Measurements from ENCODE around the gene GRAMD2A.
A peak's percentile ranks its signal among the peaks of the same experiment; 100 is the strongest.

GRAMD2A gene

DNA sequence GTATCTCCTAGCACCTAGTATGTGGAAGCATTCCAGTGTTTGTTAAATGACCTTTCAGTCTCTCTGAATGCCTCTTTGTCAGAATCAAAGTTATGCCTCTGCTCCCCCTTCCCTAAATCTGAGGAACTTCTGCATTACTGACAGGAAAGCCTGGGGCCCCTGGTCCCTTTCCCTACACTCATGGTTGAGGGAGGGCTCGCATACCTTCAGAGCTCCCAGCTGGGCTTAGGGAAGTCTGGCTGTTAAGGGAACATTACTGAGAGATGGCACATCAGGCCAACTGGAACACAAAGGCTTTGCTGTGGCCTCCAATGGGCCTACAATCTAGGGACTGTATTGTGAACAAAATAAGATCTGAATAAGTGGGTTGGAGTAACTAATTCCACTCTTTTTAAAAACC, 23.1 kb upstream of the GRAMD2A start:
- DNase-seq: no peak

DNA sequence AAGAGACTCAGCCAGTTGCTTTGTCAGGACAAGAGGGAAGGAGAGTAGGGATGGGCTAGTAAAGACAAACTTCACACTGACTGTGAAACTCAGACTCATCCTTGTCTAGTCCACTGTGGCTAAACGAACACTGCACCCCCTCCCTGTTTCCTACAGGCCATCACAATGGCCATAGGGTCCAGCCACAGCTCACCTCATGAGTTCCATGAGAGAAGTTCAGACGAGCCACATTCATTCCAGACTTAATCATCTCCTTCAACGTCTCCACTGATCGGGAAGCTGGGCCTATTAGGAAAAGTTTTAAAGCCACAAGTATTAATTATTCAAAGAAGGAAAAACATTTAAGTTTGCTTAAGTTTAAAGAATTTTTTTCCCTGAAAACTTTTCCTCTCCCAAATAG, 19.6 kb upstream of the GRAMD2A start:
- DNase-seq: no peak

DNA sequence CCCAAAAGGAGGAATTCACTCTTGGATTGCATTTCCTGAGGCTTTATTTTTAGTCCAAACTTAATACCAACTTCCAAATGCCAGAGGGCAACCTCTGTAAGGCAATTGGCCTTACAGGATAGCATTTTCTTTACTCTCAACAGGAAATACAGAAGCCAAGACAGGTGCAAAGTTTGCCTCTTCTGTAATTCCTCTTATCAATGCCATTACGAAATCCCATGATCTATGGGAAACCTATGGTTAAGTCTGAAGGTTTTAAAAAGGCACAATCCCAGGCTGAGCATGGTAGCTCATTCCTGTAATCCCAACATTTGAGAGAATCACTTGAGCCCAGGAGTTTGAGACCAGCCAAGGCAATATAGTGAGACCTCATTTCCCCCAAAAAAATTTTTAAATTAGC, 18.5 kb upstream of the GRAMD2A start:
- no peak for DNase-seq

DNA sequence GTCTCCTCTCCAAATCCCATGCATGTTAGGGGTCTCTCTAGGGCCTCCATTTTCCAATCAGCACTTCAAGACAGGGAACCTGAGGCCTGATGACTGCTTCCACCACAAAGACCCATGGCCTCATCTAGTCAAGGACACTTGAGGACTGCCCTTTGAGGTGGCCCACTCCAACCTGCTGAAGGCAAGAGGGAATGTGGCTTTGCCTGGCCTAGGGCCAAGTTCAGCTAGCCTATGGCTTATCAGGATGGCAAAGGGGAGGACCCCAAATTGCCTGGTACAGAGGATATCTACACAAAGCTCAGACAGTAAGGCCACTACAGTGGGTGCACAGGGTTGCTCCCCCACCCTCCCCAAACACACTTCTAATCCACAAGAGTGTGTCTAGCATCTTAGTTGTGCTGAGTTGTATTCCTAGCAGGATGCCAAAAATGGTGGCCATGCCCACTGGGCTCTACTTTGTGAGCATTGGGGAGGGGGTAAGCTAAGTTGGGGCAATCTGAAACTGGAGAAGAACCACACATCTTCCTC, 10.0 kb upstream of the GRAMD2A start:
- DNase-seq: no peak

DNA sequence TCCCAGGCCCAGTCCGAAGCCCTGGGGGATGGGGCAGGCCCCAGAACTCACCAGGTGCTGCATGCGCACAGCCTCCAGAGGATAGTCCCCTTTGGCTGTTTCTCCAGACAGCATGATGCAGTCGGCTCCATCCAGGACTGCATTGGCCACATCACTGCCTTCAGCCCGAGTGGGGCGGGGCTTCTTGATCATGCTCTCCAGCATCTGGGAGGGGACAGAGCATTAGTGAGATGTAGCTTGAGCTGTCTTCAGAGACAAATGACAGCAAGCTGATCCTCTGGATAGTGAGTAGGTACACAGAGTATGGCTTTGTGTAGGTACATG, 9.1 kb upstream of the GRAMD2A start:
- DNase-seq: no peak

DNA sequence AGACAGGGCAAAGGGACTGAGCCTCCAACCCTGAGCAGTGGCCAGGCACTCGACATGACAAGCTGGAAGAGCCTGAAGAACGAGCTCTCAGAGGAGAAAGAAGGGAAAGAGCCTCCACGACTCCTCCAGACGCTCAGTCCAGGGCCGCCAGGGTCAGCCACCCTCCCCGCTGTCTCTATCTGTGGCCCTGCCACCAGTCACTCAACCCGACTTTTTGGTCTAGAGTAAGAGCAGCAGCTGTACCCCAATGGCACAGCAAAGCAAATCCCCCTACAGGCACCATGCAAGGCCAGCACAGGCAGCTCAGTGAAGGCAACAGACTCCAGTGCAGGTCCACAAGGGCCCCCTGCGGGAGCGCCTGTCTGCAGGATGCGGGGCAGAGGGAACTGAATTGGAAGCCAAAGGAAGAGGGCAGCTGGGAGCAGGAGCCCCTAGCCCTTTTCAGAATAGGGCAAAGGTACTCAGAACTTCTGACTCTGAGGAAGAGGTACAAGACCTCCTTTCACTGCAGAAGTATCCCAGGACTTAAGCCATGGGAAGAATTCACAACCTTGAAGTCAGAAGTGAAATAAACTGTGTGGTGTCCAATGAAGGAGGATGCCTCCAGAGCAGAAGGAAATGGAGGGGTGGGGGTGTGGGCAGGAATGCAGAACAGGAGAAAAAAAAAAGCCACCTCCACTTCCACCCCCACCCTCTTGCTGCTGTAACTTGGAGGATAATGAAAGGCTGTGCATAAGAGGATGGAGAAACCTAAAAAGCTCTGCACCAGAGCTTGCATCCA, 8.5 kb upstream of the GRAMD2A start:
- DNase-seq: no peak

DNA sequence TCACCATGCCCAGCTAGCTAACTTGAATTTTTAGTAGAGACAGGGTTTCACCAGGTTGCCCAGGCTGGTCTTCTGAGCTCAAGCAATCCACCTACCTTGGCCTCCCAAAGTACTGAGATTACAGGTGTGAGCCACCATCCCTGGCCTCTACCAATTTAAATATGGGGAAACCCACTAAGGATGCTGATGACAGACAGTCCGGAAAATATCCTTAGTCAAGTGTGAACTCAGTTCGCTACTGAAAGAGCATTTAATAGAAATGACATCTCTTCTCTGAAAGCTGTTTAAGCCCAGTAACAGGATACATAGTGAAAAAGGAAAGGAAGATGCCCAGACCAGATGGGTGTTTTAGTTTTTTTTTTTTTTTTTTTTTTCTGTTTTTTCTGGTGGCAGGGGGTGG, 7.7 kb upstream of the GRAMD2A start:
- no peak for DNase-seq

DNA sequence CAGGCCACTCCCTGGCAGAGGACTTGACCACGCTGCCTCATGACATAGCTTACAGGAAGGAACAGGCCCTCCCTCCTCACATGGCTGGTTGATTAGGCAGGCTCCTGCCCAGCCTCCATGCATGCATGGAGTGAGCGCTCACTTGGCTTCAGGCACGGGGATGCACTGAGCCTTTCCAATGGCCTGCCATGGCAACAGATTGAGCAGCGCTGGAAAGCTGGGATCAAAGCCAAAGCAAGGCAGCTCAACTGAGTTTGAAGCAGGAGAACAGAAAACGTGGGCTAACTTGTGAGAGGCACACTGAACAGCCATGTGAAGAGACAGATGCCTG, 5.9 kb upstream of the GRAMD2A start:
- peak; percentile 17 to 97 (median 87) for DNase-seq

DNA sequence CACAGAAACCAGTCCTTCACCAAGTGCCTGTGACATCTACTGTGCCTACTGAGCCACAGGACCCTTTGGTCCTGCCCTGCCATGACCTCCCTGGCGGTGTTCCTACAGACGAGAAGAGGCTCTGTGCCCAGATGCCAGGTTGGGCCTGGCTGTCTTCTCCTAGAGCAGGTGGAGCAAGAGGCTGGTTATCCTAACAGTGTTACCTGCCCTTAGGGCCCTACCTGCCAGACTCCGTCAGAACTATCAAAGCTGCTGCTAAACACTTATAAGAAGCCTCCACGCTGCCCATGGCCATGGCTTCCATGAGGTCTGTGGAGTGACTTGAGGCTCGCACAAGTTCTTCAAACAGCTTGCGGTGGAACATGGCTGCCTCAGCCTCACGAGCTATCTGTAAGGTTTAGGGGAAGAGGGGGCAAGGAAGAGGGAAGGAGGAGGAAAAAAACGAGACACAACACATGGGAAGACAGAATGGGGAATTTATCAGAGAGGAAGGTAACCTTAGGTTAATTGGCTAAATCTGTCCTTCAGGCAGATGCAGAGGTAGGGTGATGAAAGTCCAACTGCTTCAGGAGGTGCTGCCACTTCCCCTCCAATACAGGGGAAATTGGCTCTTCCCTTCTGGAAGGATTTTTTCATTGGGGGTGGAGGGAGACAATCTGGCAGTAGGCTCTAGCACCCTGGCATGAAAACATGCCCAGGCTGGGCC, 5.4 kb upstream of the GRAMD2A start:
- no peak for DNase-seq

DNA sequence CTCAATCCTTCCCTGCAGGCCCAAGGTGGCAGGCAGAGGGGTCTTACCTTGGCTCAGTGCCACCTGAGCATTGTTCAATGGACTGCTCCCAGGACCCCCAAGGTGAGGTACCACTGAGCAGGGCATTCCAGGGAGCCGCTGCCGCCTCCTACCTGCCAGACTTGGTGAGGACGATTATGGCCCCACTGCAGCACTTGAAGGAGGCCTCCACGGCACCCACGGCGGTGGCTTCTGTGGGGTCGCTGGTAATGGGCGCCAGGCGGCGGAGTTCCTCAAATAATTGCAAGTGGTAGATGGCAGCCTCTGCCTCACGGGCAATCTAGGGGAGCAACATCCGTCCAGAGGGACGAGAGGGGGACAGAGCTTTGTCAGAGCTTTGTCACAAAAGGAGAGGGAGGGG, 4.7 kb upstream of the GRAMD2A start:
- DNase-seq: no peak

DNA sequence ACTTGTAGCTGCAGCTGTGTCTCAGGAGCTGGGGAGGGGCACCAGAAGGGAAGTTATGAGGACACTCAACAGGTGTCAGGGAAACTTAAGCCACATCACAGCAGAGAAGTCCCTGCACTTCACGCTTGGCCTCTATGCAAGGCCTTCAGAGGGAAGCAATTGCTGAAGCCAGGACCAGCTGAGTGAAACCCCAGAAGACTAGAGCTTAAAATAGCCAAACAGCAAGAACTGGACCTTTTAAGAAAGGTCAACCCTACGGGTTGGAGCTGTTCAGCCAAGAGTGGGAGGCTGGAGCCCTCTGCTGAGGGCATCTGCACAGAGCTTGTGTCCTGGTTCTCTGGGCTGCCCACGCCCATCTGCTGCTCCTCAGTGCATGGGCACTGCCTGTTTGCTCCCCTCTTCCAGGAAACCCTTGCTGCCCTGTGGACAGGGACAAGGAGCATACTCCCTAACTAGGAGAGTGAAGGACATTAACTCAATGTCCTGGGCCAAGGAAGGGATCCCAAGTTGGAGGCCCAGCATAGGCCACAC, 3.9 kb upstream of the GRAMD2A start:
- DNase-seq: peak in 7 of 58 donors; percentile 13 to 41 (median 23)

DNA sequence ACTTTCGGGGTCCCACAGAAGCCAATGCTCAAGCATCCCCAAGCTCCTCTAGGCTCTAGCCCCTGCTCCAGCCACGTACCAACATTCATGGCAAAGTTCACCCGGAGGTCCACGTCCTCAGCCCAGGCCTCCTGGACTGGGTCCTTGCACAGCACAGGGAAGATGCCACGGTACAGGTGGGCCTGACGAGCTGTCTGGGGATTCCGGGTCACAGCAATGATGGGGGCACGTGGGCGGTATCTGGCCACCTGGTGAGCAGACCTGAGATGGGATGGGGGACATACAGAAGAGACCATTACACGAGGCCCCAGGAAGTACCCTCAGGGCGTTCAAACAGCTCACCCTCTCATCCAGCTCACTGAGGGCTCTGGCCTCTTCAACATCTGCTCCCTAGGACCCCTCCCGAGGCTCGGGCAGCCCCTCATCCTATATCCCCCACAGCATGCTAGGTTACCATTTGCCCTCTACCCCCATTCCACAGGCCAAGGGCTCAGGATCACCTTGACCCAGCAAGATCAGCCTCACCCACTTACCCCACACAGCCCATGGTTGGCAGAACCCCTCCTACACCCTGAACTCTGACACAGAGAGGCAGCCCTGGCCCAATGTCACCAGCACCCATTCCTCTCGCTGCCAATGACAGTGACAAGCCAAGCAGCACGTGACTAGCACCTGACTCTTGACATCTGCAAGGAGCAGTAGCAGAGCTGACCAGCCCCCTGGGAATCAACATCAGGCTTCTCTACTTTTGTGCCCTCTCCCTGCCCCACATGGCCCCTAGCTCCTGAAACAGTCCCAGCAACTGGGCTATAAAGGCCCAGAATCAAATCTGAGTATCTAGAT, 3.0 kb upstream of the GRAMD2A start:
- DNase-seq: no peak

DNA sequence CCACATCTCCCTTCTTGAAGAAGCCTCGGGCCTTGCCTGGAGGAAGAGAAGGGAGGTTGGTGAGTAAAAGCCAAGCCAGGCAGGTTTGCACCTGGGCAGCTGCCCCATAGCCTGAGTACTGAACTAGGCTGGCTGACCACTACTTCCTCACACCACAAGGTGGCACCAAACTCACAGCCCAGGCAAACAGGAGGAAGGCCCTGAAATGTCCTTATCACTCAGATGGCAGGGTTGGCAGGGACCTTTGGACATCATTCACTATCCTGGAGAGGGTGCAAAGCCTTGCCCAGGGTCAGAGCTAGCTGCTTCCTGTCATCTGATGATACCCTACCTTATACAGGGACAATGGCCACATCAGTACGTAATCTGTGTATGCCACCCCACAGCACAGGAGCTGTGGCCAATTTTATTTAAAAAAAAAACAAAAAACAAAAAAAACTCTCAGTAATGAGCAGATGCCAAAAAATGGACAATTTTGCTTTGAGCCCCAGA, 2.2 kb upstream of the GRAMD2A start:
- DNase-seq: peak in 50 of 58 donors; percentile 20 to 78 (median 48)

DNA sequence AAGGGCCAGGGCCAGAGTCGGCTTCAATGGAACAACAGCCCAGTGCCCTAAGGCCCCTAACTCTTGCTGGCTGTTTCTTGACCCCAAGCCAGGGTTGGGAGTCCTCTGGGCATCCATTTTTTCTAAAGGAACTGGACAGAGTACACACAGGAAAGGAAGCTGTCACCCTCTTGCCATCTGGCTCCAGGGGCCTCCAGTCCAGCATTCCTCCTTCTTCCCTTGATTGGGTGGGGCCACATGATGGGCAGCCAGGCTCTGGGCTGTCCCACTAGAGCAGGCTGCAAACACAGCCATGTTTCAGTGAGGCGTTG, 1.6 kb upstream of the GRAMD2A start:
- no peak for DNase-seq

DNA sequence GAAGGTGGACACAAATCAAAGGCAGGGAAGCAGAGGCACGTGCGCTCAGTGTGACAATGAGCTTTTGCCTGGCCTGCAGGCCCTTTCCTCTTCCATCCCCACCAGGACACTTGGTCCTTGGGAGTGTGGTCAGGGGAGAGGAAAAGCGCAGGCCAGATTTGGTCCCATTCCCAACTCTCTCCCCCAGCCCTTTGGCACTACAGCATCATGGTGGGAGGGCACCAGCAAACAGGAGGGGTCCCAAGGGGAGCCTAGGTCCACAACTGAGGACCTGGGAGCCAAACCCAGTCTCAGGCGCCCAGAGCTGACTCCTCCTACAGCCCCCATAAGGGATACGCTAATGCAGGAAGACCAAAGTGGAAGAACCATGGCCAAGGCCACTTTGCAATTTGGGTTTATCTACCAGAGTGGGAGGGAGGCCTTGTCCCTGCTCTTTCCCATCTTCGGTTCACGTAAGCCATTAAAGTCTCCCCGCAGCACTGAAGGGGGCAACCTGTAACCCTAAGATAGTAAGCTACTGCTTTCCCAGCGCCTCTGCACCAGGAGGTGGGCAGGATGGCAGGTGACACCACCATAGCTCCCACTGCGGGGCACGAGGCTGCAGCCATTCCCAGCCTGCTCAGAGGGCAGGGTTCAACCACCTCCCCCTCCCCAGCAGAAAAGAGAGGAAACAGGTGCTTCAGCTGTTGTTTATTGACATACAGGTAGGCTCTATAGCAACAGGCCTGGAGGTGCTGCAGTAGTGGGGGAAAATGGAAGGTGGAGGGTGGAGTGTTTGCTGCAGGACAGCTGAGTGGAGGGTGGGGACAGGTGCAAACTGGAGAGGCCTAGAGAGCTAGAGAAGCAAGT, 993 bp upstream of the GRAMD2A start:
- no peak for DNase-seq

DNA sequence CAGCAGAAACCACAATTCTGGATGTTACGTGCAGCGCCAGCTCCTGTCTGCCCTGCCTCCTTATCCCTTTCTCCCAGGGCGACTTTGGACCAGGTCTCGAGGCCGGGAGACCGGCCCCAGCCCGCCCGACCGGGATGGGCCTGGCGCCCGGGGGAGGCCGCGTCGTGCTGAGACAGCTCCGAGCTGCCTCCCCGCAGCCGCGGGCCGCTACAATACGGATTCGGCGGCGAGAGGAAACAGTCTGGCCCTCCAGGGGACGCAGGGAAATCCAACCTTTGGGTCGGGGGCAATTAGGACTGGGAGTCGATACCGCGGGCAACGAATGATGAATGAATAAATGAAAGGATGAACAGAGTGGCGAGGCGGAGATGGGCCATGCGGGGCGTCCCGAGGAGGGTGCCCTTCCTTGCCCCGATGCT, 537 bp downstream of the GRAMD2A start:
- DNase-seq: no peak

DNA sequence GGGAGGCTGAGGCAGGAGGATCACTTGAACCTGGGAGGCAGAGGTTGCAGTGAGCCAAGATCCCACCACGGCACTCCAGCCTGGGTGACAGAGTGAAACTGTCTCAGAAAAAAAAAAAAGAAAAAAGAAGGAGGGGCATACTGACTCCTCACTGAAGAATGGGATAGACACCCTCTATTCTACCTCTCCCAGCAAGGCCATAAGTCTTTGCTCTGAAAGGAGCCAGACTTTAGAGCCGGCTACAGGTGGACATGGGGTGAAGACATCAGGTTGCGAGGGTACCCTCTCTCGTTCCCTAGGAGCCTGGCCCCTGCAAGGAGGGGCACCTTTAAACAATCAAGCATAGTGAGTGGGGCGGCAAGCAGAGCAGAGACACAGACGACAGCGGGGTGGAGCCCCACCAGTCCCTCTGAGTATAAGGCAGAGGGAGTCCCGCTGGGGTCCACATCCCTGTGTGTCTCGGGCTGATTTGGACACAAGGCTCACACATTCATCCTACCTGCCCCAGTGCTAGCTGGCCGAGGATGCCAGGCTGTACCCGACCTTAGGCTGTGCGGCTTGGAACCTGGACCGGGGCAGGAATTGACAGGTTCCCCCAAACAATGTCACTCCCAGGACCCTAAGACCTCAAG, 1.1 kb downstream of the GRAMD2A start:
- DNase-seq: no peak

DNA sequence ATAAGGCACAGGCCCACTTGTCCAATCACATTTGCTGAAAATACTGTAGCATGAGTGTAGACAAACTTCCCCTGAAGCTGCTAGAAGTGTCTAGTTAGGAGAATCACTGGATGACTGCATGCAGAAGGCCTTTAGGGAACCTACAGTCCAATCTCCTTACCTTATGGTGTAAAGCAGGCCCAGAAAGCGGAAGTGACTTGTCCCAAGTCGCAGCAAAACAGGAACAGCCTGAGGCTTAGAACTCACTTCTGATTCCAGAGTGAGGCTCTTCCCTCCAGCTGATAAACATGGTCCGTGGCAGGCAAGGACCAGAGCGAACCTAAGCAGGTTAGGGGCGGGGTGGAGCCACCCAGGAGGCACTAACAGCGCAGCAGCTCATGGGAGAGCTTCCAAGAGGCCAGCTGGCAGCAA, 2.5 kb downstream of the GRAMD2A start:
- DNase-seq: peak in 4 of 58 donors; percentile 8 to 37 (median 21)

DNA sequence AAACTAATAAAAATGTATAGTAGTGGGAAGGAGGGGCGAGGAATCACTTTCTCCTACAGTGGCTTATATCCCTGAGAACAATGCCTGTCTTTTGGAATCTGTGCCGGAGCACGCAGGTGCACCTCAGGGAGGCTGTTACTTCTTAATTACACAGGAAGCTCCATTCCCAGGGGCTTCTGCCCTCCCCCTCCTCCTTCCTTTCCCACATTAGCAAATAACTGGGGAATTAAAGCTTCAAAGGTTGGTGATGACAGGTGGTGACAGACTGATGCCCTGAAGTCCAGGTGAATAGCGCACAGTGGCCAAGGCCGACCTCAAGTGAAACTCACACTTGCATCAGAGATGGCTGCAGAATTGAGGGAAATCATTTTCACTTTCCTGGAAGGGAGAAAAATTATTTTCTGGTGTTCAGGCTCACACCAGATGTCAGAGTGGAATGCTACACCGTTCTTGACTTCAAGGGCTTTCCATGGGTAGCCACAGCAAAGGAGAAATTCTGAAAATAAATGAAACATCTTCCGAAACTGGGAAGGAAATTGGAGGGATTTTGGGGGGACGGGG, 3.7 kb downstream of the GRAMD2A start:
- DNase-seq: no peak

DNA sequence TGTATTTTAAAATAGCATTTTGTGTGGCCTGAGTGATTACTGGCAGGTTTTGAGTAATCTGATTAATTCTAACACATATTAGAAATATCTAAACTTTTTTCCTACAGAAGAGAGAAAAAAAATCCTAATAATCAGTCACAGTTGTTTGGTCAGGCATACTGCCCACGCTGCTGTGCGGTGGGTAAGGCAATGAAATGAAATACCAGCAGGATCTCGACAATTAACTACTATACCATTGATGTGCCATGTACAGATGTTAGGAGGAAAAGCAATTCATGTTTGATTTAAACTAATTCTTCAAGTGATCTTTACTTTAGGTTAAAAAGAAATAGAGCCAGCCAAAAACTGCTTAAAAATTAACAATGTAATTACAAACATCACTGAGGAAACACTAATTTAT, 5.2 kb downstream of the GRAMD2A start:
- DNase-seq: no peak

All from anterior cingulate cortex (tissue), 58 donors.